Cardiac fibroblast (primary cell): ENCODE data around the gene MED1.
"Not testable (repeated sequence)": the region's sequence is repeated elsewhere in the genome, so short reads cannot be mapped to it uniquely, and the experiment has no call there.

Experiments used
- DNase-seq, 2 donors: peaks; one replicate each; pipeline versions ENCODE4 v3.0.0 to v3.0.0-alpha.2; 2010; ENCODE audit warnings: low read depth in 2 of 2
- H3K4me3 ChIP-seq, 2 donors: replicated peaks in 1 of 2; 1 replicate in 1 of 2; 2 replicates in 1 of 2; pipeline ENCODE4 v1.5.1; 2011; ENCODE audit warnings: low read depth in 2 of 2, low read length in 2 of 2, mild to moderate bottlenecking in 2 of 2, moderate library complexity in 1 of 2
- TF ChIP-seq, protein P1 (sequence below): IDR thresholded peaks from one replicate; pipeline ENCODE4 v1.5.1; 2011; ENCODE audit warnings: low read depth, mild to moderate bottlenecking, low read length, inconsistent platforms

MED1 gene

DNA sequence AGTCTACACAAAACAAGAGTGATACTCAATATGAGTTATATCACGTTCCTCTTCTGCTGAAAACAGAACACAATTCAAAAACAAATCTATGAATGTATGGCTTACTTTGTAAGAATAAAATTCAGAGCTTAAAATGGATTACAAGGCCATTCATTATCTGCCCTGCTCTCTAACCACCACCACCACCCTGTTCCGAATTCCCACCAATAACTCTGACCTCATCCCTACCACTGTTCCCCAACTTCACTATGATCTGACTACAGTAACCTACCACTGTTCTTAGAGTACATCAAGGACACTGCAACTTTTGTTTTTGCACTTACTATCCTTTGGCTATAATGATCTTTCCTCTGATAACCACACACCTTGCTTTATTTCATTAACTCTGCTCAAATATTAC lies 70.9 kb downstream of the MED1 start:
- no peak for DNase-seq
- H3K4me3 ChIP-seq: no peak overlapping the region
- TF ChIP-seq, protein P1, sequence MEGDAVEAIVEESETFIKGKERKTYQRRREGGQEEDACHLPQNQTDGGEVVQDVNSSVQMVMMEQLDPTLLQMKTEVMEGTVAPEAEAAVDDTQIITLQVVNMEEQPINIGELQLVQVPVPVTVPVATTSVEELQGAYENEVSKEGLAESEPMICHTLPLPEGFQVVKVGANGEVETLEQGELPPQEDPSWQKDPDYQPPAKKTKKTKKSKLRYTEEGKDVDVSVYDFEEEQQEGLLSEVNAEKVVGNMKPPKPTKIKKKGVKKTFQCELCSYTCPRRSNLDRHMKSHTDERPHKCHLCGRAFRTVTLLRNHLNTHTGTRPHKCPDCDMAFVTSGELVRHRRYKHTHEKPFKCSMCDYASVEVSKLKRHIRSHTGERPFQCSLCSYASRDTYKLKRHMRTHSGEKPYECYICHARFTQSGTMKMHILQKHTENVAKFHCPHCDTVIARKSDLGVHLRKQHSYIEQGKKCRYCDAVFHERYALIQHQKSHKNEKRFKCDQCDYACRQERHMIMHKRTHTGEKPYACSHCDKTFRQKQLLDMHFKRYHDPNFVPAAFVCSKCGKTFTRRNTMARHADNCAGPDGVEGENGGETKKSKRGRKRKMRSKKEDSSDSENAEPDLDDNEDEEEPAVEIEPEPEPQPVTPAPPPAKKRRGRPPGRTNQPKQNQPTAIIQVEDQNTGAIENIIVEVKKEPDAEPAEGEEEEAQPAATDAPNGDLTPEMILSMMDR: no peak

DNA sequence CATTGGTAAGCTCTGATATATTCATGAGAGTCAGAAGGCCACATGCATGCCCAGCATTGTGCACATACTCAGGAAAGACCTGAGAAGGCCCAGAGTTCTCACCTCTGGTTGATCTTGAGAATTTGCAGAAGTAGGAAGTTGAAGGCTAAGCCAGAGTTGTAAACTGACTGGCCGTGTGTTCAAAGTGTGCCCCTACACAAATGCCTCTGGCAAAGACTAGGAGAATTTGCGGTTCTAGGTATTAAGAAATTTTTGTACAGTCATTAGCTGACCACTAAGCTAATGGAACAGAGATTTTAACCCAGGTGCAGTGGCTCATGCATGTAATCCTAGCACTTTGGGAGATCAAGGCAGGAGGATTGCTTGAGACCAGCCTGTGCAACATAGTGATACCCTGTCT lies 74.6 kb downstream of the MED1 start:
- no peak for DNase-seq
- TF ChIP-seq, protein P1: no peak

DNA sequence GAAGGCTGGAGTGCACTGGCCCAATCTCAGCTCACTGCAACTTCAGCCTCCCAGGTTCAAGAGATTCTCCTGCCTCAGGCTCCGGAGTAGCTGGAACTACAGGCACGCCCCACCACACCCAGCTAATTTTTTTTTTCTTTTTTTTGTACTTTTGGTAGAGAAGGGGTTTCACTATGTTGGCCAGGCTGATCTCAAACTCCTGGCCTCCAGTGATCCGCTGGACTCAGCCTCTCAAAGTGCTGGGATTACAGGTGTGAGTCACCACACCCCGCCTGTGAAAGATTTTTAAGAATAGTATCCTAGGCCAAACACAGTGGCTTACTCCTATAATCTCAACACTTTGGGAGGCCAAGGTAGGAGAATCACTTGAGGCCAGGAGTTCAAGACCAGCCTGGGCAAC lies 83.3 kb downstream of the MED1 start:
- H3K4me3 ChIP-seq, DNase-seq: not testable (repeated sequence)

More for the DNA sequence above, 74.6 kb downstream of the MED1 start:
- H3K4me3 ChIP-seq: no peak overlapping the region

DNA sequence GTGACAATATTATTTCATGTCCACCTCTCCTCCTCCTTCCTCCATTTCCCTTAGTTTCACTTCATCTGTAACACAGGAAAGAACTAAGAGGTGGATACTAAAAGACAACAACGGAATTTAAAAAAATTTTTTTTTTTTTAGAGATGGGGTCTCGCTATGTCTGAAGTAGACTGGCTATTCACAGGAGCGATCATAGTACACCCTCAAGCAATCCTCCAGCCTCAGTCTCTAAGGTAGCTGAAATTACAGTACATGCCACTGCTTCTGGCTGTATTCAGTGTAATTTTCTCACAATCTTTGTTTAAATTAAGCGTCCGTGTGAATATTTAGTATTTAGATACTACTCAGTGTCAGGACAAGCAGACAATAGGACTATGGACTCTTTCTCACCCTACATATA lies 85.2 kb downstream of the MED1 start:
- TF ChIP-seq, protein P1: no peak
- no peak for DNase-seq
- no peak overlapping the region for H3K4me3 ChIP-seq

DNA sequence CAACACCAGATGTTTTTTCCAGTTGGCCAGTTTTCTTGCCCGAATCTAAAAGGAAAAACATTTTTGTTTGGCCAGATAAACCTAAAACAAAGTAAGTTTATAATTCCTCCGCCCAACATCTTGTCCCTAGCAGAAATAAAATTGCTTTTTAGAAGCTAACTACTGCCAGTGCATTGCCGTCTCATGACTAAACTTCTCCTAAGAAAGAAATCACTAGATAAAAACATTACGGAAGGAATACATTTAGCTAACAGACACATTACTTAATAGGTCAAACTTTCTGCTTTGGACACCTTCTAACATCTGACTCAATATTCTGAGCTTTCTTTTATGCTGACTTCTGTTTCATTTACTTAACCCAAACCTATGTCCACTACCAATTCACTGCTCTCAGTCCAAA lies 85.8 kb downstream of the MED1 start:
- DNase-seq: peak; percentile 63 to 71
- H3K4me3 ChIP-seq: peak overlapping the region in 1 of 2 donors; percentile 4
- TF ChIP-seq, protein P1: no peak

DNA sequence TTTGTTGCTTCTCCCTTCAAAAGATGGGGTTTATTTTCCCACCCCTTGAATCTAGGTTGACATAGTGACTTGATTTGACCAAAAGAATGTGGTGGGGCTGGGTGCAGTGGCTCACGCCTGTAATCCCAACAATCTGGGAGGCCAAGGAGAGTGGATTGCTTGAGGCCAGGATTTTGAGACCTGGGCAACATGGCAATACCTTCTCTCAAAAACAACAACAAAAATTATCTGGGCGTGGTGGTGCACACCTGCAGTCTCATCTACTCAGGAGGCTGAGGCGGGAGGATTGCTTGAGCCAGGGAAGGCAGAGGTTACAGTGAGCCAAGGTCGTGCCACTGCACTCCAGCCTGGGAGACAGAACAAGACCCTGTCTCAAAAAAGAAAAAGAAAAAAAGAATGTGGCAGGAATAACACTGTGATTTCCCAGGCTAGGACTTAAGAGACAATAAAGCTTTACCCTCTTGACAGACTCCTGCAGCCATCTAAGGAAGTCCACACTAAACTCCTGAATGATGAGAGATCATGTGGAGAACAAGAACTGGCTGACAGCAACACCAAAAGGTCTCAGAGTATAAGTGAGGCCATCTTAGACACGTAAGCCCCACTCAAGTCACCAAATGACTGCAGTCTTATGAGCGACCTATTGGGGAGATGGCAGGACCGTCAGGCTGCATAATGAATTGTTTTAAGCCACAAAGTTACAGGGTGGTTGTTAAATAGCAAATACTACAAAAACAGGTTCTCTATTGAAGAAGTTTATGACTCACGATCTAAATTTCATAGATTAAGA lies 86.6 kb downstream of the MED1 start:
- TF ChIP-seq, protein P1: no peak
- H3K4me3 ChIP-seq: no peak overlapping the region
- peak in 1 of 2 donors; percentile 10 for DNase-seq

DNA sequence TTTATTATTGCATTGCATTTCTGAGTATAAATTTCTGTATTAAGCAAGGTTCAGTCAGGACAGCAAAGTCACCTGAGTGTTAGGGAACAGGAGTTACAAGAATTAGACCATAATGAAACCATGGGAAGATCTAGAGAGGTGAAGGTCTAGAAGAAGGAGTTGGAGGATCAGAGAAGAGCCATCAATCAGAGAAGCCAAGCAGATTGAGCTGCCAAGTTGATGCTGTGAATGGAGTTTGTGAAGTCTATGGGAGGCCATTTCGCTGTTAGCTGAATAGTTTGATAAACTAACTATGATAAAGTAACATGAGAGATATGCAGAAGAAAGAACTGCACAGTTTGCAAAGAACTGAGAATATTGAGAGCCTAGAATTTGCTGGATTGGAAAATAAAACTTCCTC lies 90.0 kb downstream of the MED1 start:
- no peak overlapping the region for H3K4me3 ChIP-seq
- no peak for DNase-seq
- TF ChIP-seq, protein P1: no peak
